Stimulated activated CD4-positive, alpha-beta T cell treated with anti-CD3 and anti-CD28 coated beads, Interleukin-15, amount 100 ng/mL, for 1 hour (primary cell): Measurements from ENCODE around the gene RASGRP3.

Experiments
- DNase-seq, 2 donors: peaks; one replicate each; pipeline ENCODE4 v3.0.0-alpha.2; 2020; ENCODE audit warnings: low read depth in 1 of 2, low spot score in 1 of 2

The RASGRP3 gene

DNA sequence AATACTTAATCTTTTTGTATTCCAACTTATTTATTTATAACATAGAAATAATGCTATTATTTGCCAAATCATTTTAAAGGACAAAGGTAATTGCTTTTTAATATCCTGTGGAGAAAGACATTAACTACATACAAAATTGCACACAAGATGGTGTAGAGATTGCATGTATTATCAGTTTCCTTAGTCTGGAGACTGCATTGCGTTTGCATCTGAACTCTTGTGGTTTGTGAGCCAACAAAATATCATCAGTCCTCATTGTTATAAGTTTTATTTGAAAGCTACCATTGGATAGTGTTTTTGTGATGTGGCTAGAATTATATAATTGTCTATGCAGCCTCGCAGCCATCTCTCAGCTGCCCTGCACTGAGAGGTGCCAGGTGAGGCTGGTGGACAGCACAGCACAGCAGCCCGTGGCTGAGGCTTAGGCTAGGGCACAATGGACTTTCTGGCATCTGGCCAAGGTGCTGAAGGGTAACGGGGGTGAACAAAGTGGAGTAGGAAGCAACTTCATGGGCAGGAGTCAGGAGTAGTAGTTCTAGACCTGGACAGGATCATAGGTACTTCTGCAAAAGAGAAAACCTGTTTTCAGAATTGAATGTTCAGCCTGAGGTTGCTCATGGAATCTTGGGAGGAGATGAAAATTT is 15.1 kb downstream of the RASGRP3 start:
- DNase-seq: no peak

DNA sequence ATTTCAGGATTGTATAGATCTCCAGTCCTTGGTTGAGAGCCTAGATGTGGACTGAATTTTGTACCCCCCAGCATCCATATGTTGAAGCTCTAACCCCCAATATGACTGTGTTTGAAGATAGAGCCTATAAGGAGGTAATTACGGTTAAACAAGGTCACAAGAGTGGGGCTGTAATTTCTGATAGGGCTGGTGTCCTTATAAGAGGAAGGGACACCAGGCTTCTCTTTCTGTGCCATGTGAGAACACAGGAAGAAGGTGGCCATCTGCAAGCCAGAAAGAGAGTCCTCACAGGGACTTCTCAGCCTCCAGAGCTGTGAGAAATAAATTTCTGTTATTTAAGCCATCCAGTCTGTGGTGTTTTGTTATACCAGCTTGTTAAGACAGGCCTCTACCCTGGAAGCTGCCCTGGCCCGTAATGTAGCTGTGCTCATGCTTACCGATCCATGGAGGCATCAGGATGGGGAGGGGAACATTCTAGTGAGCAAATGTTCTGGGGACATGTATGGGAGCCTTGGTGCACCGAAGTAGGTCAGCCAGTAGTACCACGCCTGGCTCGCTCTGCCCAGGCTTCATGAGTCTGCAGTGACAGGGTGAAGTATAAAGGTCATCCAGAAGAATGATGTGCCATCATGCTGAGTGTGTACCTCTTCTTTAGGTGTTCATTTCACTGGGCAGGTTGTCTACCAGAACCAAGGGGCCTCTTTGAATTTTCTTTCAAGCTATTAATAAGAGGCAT is 16.1 kb downstream of the RASGRP3 start:
- no peak for DNase-seq

DNA sequence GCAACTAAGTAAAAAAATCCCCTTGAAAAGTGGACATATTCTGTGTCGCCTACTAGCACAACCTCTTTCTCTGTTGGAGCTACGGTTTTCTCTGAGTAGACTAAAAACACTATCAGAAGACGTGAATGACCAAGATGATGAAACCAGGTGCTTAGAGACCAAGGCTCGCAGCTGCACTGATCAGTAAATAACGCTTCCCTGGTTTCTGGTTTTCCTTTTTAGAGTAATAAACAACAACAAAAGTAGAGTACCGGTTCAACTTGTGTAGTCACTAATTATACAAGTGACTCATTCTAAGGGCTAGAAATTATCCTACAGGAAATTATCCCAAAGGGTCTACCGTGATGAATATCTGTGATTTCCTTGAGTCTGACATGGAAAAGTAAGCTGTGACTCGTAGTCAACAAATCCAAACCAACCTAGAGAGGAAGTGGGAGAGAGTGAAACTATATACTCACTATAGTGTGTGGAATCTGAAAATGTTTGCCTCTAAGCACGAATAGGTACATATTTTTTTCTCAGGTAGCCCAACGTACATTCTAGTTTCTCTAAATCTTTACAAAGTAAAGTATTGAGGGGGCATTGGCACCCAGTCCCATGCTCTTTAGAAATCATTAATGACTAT is 17.8 kb downstream of the RASGRP3 start:
- DNase-seq: no peak

DNA sequence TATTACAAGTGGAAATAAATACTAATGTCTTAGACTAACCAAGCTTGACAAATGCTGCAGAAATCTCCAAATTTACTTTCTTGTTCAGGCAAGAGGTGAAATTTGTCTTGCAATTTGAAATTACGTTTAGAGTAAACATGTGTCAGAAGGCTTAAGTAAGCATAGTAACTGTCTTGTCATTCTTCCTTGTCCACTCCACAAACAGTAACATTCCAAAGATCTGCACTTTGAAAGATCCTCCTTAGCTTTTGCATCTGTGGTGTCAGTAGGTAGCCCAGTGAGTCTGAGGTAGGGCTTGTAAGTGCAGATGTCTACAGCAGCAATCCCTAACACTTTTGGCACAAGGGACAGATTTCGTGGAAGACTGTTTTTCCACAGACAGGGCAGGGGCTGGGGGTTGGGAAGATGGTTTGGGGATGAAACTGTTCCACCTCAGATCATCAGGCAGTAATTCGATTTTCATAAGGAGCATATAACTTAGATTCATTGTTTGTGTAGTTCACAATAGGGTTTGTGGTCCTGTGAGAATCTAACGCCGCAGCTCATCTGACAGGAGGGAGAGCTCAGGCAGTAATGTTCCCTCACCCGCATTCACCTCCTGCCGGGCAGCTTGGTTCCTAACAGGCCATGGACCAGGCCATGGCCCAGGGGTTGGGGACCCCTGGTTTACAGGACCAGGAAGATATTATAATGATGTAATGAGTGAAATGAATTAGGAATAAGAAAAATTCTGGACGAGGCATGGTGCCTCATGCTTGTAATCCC is 18.6 kb downstream of the RASGRP3 start:
- DNase-seq: no peak

DNA sequence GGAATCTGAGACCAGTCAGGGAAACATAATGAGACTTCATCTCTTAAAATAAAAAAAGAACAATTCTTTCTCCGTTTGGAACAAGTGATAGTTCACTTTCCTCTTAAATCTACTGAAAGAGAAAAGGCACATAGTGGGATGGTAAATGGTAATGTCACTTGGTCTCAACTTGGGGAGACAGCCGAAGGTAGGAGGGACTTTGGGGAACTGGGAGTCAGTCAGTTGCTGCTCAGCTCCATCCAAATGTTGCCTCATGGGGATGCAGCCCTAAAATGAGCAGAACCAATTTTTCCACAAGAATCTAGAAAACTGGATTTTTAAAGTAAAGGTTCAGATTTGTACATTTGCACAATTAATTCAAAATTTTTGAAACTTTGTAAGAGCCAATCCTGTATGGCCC is 19.2 kb downstream of the RASGRP3 start:
- DNase-seq: no peak

DNA sequence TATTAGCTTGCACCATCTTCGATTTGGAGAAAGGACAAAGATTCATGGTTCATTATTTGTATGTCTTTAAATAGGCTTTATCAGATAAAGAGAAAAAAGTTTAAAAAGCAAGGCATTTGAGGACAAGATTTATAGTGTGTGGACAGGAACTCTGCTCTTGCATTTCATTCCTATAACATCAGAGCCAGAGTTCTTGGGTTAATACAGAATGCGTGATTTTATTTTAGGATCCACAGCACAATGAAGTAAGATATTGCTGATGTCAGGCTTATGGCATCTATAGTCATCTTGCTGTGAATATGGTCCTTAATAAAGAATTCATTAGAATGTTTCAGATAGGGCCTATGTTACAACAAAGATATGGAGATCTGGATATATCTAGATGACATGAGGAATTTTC is 19.7 kb downstream of the RASGRP3 start:
- DNase-seq: no peak

DNA sequence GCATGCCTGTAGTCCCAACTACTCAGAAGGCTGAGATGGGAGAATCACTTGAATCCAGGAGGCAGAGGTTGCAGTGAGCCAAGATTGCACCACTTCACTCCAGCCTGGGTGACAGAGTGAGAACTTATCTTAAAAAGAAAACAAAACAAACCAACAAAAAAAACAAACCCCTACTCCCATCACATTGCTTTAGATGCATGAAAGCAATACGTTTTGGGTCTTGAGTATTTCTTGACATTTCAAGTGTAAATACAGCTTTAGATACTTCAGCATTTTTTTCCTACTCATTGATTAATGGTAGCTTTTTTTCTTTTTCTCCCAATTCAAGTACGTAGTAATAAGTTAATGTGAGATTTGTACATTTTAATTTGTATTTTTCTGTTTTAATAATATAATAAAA is 20.3 kb downstream of the RASGRP3 start:
- no peak for DNase-seq

DNA sequence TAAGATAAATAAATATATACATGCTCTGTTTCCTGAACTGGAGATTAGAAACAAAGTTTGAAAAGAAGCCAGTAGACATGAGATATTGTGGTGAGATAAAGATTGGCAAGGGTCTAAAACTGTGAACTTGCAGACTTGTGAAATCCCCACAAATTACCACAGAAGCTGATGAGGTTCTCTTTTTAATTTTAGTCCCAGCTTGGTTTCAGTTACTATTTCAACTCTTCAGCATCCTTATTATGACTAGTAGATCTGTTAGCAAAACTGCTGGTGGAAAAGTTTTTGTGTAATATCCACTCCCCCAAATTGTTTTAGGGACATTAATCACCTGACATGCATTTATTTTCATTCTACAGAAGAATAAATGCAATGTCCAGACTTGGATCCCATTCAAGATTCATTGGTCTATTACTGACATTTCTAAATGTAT is 20.8 kb downstream of the RASGRP3 start:
- DNase-seq: no peak

DNA sequence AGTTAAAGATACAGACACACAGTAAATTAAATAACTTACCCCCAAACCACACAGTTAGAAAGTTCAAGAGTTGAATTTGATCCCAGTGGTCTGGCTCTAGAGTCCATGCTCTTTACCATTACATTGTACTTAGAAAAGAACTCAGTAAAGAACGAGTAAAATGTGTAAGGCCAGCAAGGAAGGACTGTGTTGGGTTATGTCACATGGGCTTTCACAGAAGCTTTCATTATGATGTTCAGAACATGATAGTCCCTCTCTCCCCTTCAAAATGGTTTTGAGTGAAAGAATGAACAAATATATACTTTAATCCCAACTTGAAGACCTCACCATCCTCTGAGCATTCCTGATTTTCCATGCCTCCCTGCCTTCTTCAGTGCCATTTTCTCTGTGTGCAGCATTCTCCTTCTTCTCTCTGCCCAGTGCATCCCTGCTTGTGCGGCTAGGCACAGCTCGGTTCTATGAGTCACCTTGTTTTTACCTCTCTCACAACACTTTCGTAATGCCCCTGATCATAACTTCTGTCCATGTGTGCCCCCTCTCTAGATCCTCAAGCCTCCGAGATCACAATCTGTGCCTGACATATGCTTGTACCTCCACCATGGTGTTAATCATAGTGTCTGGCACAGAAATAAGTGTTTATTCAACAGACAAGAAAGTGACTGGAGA is 22.0 kb downstream of the RASGRP3 start:
- DNase-seq: no peak

DNA sequence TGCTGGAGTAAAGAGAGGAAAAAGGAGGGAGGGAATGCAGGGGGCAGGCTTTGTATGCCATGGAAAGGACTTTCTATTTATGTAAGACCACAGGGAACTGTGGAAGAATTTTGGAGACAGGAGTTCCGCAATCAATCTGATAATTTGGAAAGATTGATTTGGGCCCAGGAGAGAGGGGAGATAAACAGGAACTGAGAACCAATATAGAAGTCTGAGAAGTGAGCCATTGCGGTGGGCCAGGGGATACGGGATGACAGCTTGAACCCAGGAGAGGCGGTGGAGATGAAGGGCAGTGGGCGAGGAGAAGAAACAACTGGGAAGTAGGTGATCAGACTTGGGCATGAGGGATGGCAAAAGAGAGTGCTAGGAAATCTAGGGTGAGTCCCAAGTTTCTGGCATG is 23.7 kb downstream of the RASGRP3 start:
- no peak for DNase-seq

DNA sequence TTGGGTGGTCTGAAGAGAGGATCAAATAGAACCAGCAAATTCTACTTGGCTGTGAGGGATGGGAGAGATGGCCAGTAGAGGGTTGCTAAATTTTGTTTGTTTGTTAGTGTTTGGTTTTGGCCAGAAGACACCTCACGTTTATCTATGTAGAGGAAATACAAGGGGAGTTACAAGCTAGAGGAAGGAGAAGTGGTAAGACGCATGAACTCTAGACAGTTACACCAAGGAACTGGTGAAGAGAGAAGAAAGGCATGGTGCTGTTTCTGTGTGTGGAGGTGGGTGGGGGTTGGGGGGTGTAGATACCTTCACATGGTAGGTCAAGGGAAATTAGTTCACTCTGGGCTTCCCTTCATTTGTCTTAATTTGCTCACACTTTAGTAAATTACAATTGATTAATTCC is 25.6 kb downstream of the RASGRP3 start:
- DNase-seq: no peak

DNA sequence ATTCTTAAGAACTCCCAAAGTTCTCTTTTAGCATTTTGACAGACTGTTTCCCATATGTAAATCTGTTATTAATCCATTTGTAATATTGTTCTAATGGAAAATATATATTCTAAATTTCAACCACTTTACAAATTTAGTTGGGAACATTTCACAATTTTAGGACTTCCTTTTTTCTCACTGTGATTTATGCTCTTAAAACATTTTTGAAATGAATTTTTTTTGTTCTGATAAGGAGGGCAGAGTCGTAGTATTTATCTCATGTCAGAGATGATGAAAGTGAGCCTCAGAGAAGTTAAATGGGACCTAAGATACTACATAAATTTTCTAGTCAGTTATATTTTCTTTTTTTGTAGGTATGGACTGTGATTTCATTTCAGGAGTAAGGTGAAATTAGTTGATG is 26.6 kb downstream of the RASGRP3 start:
- no peak for DNase-seq

DNA sequence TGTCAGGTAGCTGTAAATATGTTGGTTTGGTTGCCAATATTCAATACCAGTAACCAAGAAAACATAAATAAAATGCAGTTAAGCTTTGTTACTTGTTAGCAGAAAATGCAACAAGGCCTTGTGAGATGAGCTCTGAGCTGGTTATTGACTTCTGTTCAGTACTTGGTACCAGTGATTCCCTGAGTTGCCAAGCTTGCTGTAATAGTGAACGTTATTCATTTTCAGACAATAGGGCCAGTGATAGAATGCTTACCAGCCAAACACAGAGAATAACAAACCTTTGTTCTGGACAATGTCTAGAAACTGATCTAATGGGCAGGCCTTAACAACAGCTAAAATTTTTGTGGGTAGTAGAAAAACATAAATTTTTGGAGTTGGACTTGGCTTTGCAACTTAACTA is 29.5 kb downstream of the RASGRP3 start:
- no peak for DNase-seq

DNA sequence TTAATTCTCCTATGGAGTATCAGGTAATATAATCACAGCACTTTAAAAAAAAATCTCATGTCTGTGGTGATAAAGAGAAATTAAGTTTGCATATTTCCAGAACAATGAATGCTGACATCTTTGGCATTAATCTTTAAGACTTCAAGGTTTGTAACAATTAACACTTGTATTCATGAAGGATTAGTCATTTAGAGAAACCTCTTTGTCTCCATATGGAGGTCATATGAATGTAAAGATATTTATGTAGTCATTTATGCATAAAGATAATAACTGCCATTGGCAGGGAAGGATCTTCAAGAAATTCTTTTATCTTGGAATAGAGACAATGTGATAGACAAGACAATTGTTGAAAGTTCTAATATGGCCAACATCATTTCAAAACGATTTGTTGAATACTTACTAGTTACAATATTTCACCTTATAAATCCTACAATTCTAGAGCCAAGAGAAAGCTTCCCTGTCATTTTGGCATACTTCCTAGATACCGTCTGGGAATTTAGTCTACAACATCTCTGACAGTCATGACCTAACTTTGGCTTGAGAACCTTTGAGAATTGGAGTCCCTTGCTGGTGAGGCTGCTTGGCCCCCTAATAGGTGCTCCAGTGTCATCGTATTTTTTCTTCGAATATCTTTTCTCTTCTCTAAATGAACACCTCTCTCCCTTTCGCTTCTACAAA is 33.6 kb downstream of the RASGRP3 start:
- no peak for DNase-seq

DNA sequence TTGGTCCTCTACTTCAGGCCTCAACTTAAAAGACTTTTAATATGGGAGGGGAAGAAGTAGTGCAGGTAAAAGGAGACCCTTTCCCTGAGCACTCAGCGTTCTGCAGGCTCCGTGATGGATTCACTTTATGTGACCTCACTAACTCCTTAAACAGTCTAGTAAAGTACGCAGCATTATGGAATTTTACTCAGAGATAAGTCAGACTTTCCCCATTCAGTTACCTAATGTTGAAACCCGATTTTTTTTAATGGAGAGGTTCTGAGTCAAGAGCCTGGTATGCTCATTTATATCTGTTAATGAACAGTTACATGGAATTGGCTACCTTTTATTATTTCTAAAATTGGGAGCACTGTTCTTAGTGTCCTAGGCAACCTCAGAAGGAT is 34.1 kb downstream of the RASGRP3 start:
- no peak for DNase-seq

DNA sequence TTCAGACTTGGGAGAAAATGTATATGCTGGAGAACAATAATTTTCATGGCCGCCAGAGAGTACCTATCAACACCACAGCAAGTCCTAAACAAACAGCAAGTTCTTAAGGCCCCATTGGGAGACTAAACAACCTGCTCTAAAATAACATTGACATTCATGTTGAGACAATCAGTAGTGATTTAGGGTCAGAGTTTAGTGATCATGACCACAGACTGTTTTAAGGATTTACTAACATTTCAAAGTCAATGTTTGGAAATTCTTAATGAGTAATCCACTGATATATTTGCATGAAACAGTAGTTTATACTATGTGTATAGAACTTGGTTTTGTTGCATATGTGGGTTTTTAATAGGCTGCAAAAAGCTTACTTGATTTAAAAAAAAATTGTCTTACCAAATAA is 34.7 kb downstream of the RASGRP3 start:
- no peak for DNase-seq

DNA sequence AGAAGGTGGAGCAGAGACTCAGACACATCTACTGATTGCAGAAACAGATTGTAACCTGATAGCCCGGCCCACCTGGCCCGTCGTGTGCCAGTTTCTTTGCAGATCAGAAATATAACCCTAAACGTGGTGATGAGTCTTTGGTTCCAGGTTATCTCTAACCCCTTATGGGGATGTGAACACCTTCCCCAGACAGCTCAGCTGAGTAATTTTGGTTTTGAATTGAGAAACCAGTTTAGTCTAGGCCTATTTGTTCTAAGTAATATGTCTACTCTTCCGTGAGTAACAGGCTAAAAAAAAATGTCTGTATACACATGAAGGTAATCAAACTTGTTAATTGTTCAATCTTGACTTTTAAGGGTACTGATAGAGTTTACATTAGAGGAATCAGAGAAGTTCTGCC is 35.7 kb downstream of the RASGRP3 start:
- no peak for DNase-seq

DNA sequence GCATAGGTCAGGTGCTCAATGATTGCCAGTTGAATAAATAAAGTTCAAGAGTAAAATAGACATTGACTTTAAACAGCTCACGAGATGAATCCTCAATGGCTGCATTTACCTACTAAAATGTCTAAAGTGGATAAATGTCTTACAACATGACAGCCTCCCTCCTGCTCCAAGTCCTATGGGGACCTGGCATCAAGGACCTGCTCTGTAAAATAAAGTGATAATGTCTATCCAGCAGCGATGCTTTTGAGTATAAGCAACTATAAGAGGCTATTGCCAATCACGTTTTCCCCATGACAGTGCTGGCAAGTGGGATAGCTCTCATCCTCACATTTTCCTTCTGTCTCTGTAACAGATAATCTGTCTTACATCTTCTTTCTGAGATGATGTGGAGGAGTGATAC is 37.0 kb downstream of the RASGRP3 start:
- no peak for DNase-seq

DNA sequence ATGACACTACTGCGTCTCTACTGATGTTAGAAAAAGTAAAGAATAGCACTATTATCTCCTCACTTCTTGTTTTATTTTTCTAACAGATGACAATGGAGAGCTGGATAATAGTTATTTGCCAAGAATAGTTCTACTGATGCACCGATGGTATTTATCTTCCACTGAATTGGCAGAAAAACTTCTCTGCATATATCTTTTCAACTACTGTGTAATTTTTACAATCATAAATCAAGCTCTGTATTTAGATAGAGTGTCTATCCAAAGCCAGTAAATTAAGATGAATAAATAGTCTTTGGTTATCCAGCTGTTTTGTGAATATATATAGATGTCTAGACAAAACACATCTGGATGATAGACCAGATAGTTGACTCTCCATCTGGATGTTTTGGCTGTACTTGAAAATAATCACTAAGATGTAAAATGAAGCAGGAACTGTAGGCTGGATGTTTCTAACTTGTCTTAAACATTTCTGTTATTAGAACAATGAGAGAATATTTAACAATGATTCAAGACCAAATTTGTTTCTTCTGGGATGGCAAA is 40.1 kb downstream of the RASGRP3 start:
- no peak for DNase-seq

DNA sequence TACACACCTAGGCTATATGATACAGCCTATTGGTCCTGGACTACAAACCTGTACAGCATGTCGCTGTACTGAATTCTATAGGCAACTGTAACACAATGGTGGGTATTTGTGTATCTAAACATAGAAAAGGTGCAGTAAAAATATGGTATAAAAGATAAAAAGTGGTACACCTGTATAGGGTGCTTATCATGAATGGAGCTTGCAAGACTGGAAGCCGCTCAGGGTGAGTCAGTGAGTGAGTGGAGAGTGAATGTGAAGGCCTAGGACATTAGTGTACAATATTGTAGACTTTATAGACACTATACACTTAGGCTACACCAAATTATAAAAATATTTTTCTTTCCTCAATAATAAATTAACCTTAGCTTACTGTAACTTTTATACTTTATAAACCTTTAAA is 41.8 kb downstream of the RASGRP3 start:
- no peak for DNase-seq

DNA sequence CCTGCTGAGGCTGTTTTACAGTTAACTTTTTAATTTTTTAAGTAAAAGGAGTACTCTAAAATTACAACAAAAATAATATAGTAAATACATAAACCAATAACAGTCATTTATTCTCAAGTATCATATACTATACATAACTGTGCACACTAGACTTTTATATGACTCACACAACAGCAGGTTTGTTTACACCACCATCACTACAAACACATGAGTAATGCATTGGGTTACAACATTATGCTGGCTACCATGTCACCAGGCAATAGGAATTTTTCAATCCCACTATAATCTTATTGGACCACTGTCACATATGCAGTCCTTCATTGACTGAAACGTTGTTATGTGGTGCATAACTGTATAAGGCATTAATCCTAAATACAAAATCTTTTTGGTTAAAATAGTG is 42.5 kb downstream of the RASGRP3 start:
- DNase-seq: no peak
